WTC11 (cell line): ENCODE results near the gene DGCR2. TPM values are rescaled to one million over a fixed set of nuclear protein-coding genes. Genes with fewer than 3 reads are reported as not detected.

Experiments used
- ATAC-seq: fragments of 200-7000 bp; cut with Tn5 transposase; 2 replicates; pipeline ENCODE4 v1.10.0; 2021; ENCODE audit warnings: mild to moderate bottlenecking, moderate library complexity
- CTCF ChIA-PET: fragments of 300-600 bp; sonication (Branson Sonifier 250); formaldehyde crosslinking; loops from one replicate; lab custom pipeline; 2021; ENCODE audit warnings: antibody characterized with exemption; lab: Charles Lee
- POLR2A ChIA-PET: fragments of 350-600 bp; sonication (Branson Sonifier 250); formaldehyde crosslinking; loops from one replicate; lab custom pipeline; 2021; ENCODE audit warnings: antibody characterized with exemption; lab: Charles Lee
- DNase-seq: peaks from one replicate; pipeline ENCODE4 v3.0.0; 2021; ENCODE audit warnings: low spot score
- H3K27ac Mint-ChIP-seq: 2 replicates; pipeline ENCODE4 v1.8.0; 2021; ENCODE audit warnings: mixed read lengths
- H3K27me3 Mint-ChIP-seq: 2 replicates; pipeline ENCODE4 v1.8.0; 2021; ENCODE audit warnings: low read depth, mild to moderate bottlenecking, moderate library complexity, mixed read lengths
- H3K36me3 Mint-ChIP-seq: 2 replicates; pipeline ENCODE4 v1.8.0; 2021; ENCODE audit warnings: mixed read lengths
- H3K4me1 Mint-ChIP-seq: 2 replicates; pipeline ENCODE4 v1.8.0; 2022; ENCODE audit warnings: mixed read lengths
- H3K4me3 Mint-ChIP-seq: 2 replicates; pipeline ENCODE4 v1.8.0; 2021; ENCODE audit warnings: mild to moderate bottlenecking, moderate library complexity, mixed read lengths
- H3K9me3 Mint-ChIP-seq: 2 replicates; pipeline ENCODE4 v1.8.0; 2021; ENCODE audit warnings: mixed read lengths
- ARID4B ChIP-seq: sonication (generic); formaldehyde crosslinking; IDR thresholded peaks from 2 replicates; pipeline ENCODE4 v1.8.0; 2023; ENCODE audit warnings: missing genetic modification reagents, mild to moderate bottlenecking, borderline replicate concordance
- ELF4 ChIP-seq: sonication (generic); formaldehyde crosslinking; IDR thresholded peaks from 2 replicates; pipeline ENCODE4 v1.8.1; 2022; ENCODE audit warnings: low read depth, mild to moderate bottlenecking, moderate library complexity, missing genetic modification reagents
- GRHL2 ChIP-seq: fragments of 250-450 bp; sonication (Bioruptor Pico); IDR thresholded peaks from 2 replicates; pipeline ENCODE4 v1.8.0; 2022; ENCODE audit warnings: mild to moderate bottlenecking, moderate library complexity; ENCODE audit not compliant: insufficient replicate concordance, severe bottlenecking
- HMGA2 ChIP-seq: fragments of 250-450 bp; sonication (Bioruptor Pico); IDR thresholded peaks from 2 replicates; pipeline ENCODE4 v1.4.0; 2021; ENCODE audit warnings: mild to moderate bottlenecking, moderate library complexity
- NFATC4 ChIP-seq: fragments of 250-450 bp; sonication (Bioruptor Pico); IDR thresholded peaks from 2 replicates; pipeline ENCODE4 v1.9.0; 2021; ENCODE audit warnings: mild to moderate bottlenecking
- PRDM15 ChIP-seq: sonication (generic); formaldehyde crosslinking; IDR thresholded peaks from 2 replicates; pipeline ENCODE4 v1.8.0; 2022; ENCODE audit warnings: missing genetic modification reagents
- PRRX2 ChIP-seq: fragments of 250-450 bp; sonication (Bioruptor Pico); IDR thresholded peaks from 2 replicates; pipeline ENCODE4 v1.8.0; 2021; ENCODE audit warnings: mild to moderate bottlenecking
- SOX15 ChIP-seq: fragments of 250-450 bp; sonication (Bioruptor Pico); IDR thresholded peaks from 2 replicates; pipeline ENCODE4 v1.9.0; 2021; ENCODE audit warnings: mild to moderate bottlenecking
- TP53 ChIP-seq: sonication (generic); formaldehyde crosslinking; IDR thresholded peaks from 2 replicates; pipeline ENCODE4 v1.8.1; 2023; ENCODE audit warnings: mild to moderate bottlenecking, missing genetic modification reagents
- ZBTB43 ChIP-seq: sonication (generic); formaldehyde crosslinking; IDR thresholded peaks from 2 replicates; pipeline ENCODE4 v1.8.1; 2023; ENCODE audit warnings: mild to moderate bottlenecking, missing genetic modification reagents
- total RNA-seq: library from RNA; stranded (reverse); gene quantifications from 3 replicates; pipeline ENCODE4 v1.2.3, GENCODE V29; 2021

DGCR2 gene
- total RNA-seq, 1 experiment from 2014 or later = 64.2 TPM

GRCh38 chr22:19128009-19128401, 5.8 kb upstream of the DGCR2 start:
- H3K27ac Mint-ChIP-seq = no peak overlapping the region
- 0 out of 2 replicates have a peak, but pooled peaks cover 2% of the 10 kb centered on the region for H3K36me3 Mint-ChIP-seq
- H3K9me3 Mint-ChIP-seq = no peaks in the 10 kb centered on the region
- no peaks in the 10 kb centered on the region; the same call in 1 of the 2 replicates for H3K27me3 Mint-ChIP-seq
- peaks cover 6% of the 10 kb centered on the region for H3K4me1 Mint-ChIP-seq
- ATAC-seq = no peak
- H3K4me3 Mint-ChIP-seq = no peak overlapping the region
- DNase-seq = no peak
- POLR2A ChIA-PET = no interaction called here
- CTCF ChIA-PET = interaction anchor here (1.0 to 1.6 kb wide), 2 partner anchors 16 to 54 kb away, joined by 3 to 7 read pairs; partner anchors contain the start of gene ESS2
- no peak for TF ChIP-seq PRRX2

- Mint-ChIP-seq H3K27me3 (no peaks in the 10 kb centered on the region; the same call in 1 of the 2 replicates), H3K4me1 (peaks cover 9% of the 10 kb centered on the region), H3K27ac (no peak overlapping the region; the same call in 1 of the 2 replicates), H3K4me3 (no peak overlapping the region), H3K36me3 (0 out of 2 replicates have a peak, but pooled peaks cover 2% of the 10 kb centered on the region), H3K9me3 (no peaks in the 10 kb centered on the region)
- POLR2A ChIA-PET = no interaction called here
- ATAC-seq = no peak
- CTCF ChIA-PET = interaction anchor here (1.0 to 1.6 kb wide), 2 partner anchors 17 to 54 kb away, joined by 3 to 7 read pairs; partner anchors contain the start of gene ESS2
- no peak for DNase-seq
- no peak for TF ChIP-seq ZBTB43 (CRISPR knock-in tag)
- TF ChIP-seq ARID4B (CRISPR knock-in tag) = no peak
- TF ChIP-seq GRHL2 (CRISPR knock-in tag) = no peak
- no peak for TF ChIP-seq NFATC4 (CRISPR knock-in tag)
- TF ChIP-seq TP53 (CRISPR knock-in tag) = no peak
- TF ChIP-seq ELF4 = no peak
- no peak for TF ChIP-seq PRDM15 (CRISPR knock-in tag)
- TF ChIP-seq SOX15 (CRISPR knock-in tag) = no peak
- TF ChIP-seq HMGA2 (CRISPR knock-in tag) = no peak
Observed at GRCh38 chr22:19127329-19128008, 5.3 kb upstream of the DGCR2 start.
